HG02798 (cell line): ENCODE measurements around the gene KCNA4.
A peak's percentile ranks its signal among the peaks of the same experiment; 100 is the strongest.
"Not testable (repeated sequence)": the region's sequence is repeated elsewhere in the genome, so short reads cannot be mapped to it uniquely, and the experiment has no call there.

Experiments
- ATAC-seq: cut with Tn5 transposase; IDR thresholded peaks from one replicate; pipeline ENCODE4 v1.9.1; 2021; ENCODE audit warnings: mild to moderate bottlenecking; ENCODE audit not compliant: unreplicated experiment, poor library complexity

The KCNA4 gene

DNA sequence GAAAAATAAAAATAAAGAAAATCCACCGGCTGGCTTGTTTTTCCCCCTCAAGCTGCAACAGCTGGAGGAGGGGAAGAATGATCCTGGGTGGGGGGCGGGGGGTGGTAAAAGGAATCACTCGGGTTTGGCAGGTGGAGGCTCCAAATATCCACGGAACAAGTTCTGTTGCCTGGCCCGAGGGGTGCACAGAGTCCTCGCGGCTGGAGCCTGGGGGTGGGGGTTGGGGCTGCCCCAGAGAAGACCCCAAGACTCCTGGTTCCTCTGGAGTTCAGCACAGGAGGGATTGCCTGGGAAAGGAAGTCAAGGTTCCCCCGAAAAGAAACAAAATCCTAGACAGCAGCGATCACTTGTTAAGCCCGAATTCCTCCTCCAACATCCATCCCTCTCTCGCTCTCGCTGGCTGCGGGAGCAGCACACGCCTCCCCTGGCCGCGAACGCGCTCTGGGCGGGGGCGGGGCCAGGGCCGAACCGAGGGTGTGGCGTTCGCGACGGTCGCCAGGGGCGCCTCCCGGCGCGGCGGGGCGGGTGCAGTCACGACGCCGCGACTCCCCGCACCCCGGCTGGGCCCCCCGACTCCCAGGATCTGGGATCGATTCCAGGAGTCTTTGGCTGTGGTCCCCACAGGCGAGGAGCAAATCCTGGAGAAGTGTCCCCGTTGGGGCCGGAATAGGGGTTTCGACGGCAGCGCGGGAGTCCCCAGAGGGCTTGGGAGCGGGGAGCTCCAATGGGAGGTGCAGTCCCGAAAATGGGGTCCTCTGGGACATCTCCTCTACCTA is at the start of gene KCNA4:
TSS of gene KCNA4 (minus strand) at position 443 of the 776 bp plus-strand sequence. CDS start 4,352 bp downstream, outside the sequence.
- no peak for ATAC-seq

DNA sequence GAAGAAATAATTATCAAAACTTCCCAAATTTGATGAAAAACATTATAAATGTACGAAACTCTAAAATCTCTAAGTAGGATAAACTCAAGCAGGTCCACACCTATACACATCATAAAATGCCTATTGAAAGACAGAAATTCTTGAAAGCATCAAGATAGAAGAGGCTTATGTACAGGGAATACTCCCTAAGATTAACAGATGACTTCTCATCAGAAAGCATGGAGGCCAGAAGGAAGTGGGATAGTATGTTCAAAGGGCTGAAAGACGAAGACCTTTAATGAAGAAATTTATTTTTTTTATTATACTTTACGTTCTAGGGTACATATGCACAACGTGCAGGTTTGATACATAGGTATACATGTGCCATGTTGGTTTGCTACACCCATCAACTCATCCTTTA is 45.3 kb upstream of the KCNA4 start:
- no peak for ATAC-seq

DNA sequence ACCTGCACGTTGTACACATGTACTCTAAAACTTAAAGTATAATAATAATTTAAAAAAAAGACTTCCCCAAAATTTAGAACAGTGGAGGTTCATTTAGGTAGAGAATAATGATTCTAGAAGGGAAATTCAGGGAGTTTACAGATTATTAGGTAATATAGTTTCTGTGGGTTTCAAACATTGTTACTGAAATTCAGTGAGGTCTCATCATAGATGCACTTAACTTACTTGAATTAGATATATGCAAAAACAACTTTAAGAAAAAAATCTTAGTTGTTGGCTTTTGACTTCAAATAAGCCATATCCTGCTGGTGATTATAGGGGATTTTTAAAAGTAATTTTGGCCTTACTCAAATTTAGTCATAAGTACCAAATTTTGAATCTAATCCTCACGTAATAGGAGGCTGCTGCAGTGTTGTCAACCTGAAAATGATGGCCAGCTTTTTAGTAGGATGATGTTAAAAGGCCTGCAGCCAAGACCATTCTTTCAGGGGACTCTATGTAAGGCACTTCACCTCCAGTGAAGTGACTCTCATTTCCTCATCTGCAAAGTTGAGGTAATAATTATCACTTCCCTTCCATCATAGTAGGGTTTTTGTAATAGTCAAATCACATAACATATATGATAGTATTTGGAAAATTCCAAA is 42.5 kb upstream of the KCNA4 start:
- ATAC-seq: no peak

DNA sequence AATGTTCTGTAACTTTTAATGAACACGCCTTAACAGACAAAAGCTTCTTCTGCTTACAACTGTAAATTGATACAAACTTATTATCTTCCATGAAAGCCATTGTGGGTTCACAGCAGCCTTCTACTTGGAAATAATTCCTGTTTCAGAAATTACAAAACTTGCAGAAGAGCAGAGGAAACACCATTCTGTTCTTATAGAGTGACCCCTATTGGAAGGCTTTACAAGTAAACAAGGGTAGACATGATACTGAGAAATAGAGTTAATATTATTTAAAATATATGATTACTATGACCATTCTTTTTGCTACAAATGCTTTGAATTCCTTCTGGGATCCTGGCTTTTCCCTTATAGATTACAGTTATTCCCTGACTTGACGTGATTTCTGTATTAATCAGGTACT is 32.4 kb upstream of the KCNA4 start:
- ATAC-seq: no peak

DNA sequence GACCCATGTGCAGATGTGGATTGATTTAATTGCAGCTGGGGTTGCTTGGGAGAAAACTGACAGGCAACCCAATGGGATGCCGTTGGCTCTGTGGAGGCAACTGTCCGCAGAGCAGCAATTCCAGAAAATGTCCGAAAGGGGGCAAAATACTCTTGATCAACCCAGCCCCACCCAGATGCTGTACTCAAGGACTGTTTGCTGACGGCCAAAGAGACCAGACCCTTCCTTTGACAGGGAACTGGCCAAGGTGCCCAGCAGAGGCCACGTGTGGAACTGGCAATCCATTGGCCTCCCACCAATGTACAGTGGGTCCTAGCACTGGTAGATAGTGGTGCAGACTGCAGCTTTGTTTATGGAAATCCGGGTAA is 29.7 kb upstream of the KCNA4 start:
- ATAC-seq: peak; percentile 44

DNA sequence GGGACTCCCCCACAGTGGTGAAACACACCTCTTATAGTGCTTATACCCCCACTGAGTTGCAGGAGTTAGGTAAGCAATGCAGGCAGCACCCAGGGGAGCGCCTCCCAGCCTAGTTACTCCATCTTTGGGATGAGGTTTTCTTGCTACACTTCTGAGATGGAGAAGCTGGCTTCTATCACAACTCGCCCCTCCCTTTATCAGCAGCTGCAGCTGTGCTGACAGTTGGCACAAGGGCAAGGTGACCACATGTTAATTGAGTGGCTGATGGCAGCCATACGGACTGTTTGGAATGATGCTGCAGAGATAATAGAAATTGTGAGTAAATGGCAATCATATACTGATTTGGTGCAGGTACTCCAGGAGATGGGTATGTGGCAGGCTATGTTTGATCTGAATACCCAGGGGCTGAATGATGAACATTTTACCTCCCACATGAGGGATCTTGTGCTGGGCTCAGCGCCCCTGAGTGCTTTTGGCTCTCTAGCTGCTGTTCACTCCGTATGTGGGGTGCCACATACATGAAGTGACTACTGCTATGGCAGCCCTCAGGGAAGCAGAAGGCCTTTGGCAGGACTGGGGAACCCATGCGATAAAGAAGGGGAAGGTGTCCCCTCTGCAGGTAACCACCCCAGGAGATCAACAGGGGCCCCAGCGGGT is 29.2 kb upstream of the KCNA4 start:
- peak; percentile 12 for ATAC-seq

DNA sequence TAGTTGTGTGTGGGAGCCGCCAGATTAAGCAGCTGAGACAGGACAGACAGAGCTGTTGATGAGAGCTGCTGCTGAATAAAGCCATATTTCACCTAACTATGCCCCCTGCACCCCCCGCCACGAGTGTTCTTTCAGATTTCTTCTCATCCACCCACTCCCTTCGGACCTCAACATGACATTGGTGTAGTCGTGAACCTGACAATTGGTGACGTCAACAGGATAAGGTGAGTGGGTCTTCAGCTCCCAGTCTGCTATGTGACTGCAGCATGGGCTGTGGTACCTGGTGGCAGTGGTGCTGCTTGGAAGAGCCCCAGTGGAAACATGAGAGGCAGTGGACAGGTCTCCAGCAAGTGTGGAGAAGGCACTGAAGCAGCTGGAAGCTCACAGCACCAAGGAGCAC is 28.3 kb upstream of the KCNA4 start:
- ATAC-seq: no peak

DNA sequence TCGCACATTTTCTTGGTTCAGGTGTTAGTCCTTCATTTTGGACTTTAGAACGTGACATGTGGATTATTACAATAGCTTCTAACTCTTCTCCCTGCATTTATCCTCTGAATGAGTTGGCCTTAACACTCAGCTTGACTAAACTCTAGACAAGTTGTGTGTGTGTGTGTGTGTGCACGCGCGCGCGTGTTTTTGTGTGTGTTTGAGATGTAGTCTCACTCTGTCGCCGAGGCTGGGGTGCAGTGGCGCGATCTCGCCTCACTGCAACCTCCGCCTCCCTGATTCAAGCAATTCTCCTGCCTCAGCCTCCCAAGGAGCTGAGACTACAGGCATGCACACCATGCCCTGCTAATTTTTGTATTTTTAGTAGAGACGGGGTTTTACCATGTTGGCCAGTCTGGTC is 24.3 kb upstream of the KCNA4 start:
- ATAC-seq: no peak

DNA sequence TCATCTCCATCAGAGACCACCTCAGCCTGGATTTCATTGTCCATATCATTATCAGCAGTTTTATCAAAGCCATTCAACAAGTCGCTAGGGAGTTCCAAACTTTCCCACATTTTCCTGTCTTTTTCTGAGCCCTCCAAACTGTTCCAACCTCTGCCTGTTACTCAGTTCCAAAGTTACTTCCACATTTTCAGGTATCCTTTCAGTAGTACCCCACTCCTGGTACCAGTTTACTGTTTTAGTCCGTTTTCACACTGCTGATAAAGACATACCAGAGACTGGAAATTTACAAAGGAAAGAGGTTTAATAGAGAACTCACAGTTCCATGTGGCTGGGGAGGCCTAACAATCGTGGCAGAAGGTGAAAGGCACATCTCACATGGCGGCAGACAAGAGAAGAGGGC is 17.9 kb upstream of the KCNA4 start:
- not testable (repeated sequence) for ATAC-seq

DNA sequence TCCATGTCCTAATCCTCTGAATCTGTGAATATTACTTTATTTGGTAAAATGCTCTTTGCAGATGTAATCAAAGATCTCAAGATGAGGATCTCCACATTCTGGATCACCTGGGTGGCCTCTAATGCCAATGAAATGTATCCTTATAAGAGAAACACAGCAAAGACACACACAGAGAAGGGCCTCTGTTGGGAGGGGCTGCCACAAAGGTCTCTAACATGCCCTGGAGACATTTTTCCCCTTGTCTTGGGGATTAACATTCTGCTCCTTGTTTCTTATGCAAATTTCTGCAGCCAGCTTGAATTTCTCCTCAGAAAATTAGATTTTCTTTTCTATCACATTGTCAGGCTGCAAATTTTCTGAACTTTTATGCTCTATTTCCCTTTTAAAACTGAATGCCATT is 17.3 kb upstream of the KCNA4 start:
- ATAC-seq: not testable (repeated sequence)

DNA sequence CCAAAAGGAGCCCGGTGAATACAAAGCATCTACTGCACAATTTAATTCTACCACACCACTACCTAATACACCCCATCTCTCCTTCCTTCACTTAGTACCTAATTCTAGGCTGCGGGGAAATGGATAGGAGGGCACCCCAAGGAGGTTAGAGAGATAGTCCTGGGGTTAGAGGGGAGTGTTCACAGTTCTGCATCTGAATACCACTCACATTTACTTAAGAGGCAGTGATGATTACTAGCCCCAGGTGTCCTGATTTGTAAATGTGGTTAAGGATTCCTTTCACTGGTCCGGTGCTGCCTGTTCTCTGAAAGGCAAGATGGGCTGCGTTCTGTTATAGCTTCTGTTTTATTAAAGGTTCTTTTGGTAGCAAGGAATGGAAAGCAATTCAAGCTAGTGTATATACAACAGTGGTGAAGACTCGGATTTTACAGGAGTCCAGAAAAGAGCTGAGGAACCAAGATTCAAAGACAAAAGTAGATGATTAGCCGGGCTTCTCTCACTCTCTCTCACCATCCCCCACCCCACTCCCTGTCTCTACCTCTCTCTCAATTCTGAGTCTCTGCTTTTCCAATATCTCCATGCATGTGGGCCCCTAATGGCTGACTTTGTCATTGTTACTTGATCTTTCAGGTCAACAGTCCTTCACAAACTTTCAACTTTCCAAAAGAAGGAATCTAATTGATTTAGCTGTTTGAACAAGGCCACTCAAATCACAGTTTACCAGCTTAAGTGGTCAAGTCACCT is 8.7 kb upstream of the KCNA4 start:
- ATAC-seq: no peak

DNA sequence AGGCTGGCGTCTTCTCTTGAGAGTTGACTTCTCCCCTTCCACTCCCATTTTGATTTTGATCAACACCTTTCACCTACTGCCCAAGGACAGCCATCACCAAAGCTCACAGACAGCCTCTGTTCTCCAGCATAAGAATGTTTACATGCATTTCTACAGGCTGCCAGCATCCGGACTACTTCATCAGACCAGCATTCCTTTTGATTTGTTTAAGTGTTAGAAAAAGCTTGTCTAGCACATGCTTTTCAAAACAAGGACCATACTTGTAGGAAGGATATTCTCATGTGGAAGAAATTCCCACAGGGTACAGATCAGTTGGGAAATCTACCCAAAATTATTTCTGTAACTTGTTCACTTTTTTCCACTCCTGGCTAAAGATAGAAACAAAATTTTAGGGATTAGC is 6.2 kb upstream of the KCNA4 start:
- no peak for ATAC-seq

DNA sequence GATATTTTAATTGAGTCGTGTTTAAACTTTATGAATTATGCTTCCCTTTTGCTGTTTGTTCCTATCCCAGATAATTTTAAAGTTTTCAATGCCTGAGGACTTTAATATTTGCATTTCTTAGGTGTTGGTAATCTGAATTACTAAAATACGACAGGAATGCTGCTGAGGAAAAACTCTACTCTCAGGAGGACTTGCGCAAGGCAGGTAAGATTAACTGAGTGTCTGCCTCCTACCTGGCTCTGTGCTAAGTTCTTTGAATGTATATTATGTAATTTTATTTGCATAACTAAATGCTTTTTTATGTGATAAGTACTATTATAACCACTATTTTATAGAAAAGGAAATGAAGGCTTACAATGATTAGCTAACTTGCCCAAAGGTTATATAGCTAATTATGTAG is 2.7 kb upstream of the KCNA4 start:
- no peak for ATAC-seq

DNA sequence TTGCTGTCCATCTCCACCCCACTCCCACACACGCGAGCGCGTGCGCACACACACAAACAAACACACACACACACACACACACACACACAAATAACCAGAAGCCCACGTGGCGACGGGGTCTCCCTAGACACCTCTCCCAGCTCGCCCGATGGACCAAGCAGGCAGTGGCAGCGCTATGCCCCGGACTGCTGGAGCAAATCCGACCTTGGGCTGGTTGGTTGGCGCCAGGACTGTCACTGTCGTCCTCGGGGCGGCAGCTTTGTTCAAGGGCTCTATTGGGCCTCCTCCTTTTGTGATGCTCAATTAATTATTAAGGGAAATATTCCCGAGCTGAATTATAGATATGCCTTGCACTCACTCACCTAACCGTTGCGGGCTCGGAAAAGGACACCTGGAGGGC is 1.7 kb upstream of the KCNA4 start:
- ATAC-seq: no peak

DNA sequence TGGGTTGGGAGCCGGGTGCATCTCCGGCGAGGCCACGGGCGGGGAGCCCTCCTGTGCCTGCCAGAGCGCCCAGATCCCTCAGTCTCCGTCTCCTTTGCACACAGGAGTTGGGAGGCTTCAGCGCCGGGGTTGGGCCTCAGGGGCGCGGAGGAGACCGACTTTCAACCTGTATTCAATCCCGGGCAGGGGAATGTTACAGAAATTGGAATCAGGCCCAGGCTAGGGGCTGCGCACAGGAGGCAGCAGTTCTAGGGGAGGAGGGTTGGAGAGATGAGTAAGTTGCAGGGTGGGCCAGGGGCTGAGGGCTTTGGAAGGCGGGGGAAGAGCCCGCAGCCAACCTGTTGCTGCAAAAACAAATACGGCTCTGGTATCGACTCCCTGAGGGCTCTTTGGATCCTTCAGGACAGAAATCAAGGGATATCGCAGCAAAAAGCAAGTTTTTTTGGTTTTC is 640 bp upstream of the KCNA4 start:
- ATAC-seq: no peak

DNA sequence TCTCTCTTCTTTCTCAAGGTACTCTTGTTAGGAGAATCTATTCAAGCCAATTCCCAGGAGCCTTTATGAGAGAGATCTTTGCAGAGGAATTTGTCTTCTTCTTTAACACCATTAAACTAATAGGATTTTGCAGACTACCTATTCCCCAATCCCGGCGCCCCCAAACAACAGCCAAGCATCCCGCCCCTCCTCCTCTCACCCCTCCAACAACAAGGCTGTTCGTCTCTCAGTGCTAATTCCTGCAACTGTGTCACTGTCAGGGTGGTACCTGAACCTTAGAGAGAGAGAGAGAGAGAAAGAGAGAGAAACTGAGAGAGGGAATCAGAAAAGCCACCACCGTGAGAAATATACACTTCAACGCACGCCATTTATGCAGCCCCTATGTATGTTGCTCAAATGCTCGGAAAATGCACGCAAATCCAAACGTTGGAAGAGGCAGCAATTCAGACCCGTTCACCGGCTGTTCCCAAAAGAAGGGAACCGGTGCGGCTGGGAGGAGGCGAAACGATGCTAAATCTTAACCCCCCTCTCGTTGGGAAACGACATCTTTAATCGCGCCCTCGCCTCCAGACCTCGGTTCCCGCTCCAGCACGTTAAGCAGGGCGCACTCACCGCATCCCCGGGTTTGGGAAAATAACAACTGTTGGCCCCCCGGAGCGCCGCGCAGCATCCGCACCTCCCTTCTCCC is 961 bp downstream of the KCNA4 start:
- ATAC-seq: no peak

DNA sequence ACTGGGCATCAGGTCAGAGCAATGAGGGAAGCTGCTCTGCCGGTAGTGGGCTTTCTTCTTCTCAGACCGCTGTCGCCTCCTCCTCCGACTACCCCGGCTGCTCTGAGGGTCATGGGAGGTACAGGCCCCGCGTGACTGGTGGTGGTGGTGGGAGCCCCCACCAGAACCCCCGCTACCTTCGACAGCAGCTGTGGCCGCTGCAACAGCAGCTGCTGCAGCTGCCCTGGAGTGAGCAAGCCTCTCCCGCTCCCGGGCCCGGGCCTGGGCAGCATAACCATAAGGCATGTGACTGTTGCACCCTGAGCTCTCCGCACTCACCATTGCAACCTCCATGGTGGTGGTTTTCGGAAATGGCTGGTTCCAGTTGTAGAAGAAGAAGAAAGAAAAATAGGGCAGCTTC is 4.5 kb downstream of the KCNA4 start:
- no peak for ATAC-seq

DNA sequence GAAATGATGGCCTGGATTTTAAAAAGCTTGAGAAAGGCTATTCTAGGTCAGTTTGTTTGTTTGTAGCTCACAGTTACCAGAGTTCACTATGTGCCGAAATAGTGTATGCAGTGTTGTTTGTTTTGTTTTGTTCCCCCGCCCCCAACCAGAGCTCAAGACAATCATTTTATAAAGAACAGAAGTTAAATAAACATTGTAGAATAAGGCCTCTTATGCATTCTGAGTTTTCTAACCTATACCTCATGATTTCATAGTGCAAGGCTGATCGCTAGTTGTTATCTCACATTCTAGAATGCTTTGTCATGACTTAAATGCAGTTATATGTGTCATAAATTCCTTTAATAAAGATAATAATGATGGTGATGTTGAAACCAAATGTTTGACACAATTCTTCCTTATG is 7.8 kb downstream of the KCNA4 start:
- no peak for ATAC-seq

DNA sequence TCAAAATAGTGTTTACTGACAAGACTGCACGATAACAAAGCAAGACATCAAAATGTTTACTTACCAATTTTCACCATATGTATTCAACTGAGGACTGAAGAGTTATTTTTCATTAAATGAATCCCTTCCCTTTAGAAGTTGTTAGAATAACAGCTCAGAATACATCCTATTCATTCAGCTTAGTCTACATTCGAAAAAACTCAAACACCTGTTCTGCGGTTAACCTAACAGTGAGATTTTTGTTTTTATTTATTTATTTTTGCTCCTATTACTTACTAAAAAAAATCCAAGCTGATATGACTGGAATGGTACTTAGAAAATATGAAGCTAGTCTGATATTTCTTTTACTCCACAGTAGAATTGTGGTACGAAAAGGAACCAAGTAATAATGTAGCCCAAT is 10.0 kb downstream of the KCNA4 start:
- ATAC-seq: no peak

DNA sequence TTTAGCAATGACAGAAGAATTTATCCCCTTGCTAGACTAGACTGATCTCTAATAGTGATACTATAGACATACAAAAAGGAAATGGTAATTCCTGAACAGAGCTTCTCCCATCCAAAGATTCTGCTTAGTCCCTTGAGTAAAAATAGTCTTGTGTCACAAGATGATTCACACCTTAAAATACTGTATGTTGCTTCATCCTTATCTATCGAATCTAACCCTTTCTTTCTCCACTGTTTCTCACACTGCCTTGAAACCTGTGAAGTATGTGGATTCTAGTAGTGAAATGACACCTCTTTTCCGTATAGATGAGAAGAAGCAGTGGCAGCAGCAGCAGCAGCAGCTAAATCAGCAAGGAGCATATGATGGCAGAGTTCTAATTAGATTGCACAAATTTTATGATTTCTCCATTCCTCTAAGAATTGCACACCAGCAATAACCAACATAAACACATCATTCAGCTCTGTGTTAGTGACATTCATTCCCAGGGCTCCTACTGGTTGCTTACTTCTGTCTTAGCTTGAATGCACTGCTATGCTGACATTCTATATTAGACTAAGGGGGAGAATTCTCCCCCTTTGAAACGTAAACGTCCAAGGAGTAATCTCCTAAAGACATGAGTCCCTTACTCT is 14.6 kb downstream of the KCNA4 start:
- ATAC-seq: no peak
